Small intestine (tissue), 7 donors: ENCODE data around the gene NBEAL2. TPM values are rescaled to one million over a fixed set of nuclear protein-coding genes. Genes with fewer than 3 reads are reported as not detected.

Experiments
- DNase-seq, 2 donors: peaks; one replicate each; pipeline versions ENCODE4 v3.0.0 to v3.0.0-alpha.2; 2013
- FAIRE-seq: peaks from 2 replicates; lab custom pipeline; 2012; peaks lifted over from hg19 to GRCh38; lab: Jason Lieb, UNC
- H3K27ac ChIP-seq, 3 donors: one replicate each; pipeline ENCODE4 v1.5.1; 2013; ENCODE audit warnings: low read length in 2 of 3, mild to moderate bottlenecking in 2 of 3, control low read depth in 1 of 3, inconsistent platforms in 1 of 3, low read depth in 1 of 3, moderate library complexity in 1 of 3
- H3K27me3 ChIP-seq, 3 donors: one replicate each; pipeline ENCODE4 v1.6.1; 2013; ENCODE audit warnings: low read length in 3 of 3, inconsistent platforms in 1 of 3; ENCODE audit not compliant: control insufficient read depth in 3 of 3, insufficient read depth in 3 of 3
- H3K36me3 ChIP-seq, 3 donors: one replicate each; pipeline ENCODE4 v1.6.1; 2013; ENCODE audit warnings: low read length in 3 of 3, inconsistent platforms in 1 of 3, low read depth in 1 of 3, mild to moderate bottlenecking in 1 of 3, moderate library complexity in 1 of 3; ENCODE audit not compliant: control insufficient read depth in 3 of 3, insufficient read depth in 2 of 3
- H3K4me1 ChIP-seq, 3 donors: one replicate each; pipeline ENCODE4 v1.6.1; 2013; ENCODE audit warnings: low read length in 2 of 3, inconsistent platforms in 1 of 3, low read depth in 1 of 3, mild to moderate bottlenecking in 1 of 3, moderate library complexity in 1 of 3; ENCODE audit not compliant: control insufficient read depth in 3 of 3, insufficient read depth in 2 of 3
- H3K4me3 ChIP-seq, 3 donors: one replicate each; pipeline ENCODE4 v1.5.1; 2013; ENCODE audit warnings: low read length in 3 of 3, control low read depth in 1 of 3, inconsistent platforms in 1 of 3, low read depth in 1 of 3, mild to moderate bottlenecking in 1 of 3, moderate library complexity in 1 of 3
- H3K9me3 ChIP-seq, 2 donors: one replicate each; pipeline ENCODE4 v1.6.1; 2013; ENCODE audit warnings: low read depth in 1 of 2, low read length in 1 of 2; ENCODE audit not compliant: control insufficient read depth in 2 of 2, insufficient read depth in 1 of 2
- WGBS, 3 donors: extraction: QIAGEN DNeasy Blood & Tissue Kit; methylation state at CpG; one replicate each; pipeline ENCODE4 v1.1.7; 2013; 5-methylcytosine and 5-hydroxymethylcytosine counted together
- polyA plus RNA-seq, 4 donors: library from polyadenylated mRNA; stranded (reverse) in 3 of 4; unstranded in 1 of 4; fragments of 200-250 nt in 3 of 4; fragments of 120-200 nt in 1 of 4; gene quantifications; one replicate each; pipeline versions ENCODE4 v1.2.1 to v1.2.3, GENCODE V29; 2013
- donor health status: healthy with polysubstance abuse.
- donor health status: control.
- donor health status: control.
- donor health status: Bipolar disorder and iron deficiency.
- donor health status: healthy.

Gene NBEAL2
- polyA plus RNA-seq, 4 donors: 32.7 to 55.9 (median 44.5) TPM

DNA sequence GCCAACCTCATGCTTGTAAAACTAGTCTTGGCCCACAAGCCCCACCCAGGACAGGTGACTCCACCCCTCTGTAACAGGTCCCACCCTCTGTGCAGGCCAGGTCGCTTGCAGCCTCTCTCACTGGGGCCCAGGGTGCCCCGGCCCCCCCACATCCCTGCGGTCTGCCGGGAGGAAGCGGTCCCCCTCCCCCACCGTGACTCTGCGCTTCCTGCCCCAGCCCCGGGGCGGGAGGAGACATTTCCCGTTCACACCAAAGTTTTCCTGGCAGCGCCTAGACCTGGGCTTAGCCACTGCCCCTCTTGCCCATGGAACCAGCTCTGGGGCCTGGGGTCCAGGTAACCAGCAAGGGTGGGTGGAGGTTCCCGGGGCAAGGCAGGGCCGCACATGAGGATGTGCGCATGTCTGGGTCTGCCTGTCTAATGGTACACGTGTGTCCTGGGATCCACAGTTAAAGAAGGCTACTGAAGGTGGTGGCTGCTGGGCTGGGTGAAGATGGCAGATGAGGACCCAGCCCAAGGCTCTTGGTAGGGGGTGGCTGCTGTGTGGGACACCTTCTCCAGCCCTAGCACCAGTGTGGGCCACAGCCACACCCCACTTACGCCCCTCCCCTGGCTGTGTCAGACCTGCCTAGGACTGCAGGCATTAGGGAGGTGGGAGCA lies 8.4 kb downstream of the NBEAL2 start:
- DNase-seq: peak; percentile 70 to 74
- 34 to 59% (median 50%) methylated on average over 14 to 16 of the region's 16 CpGs for WGBS, 3 donors
- H3K27ac ChIP-seq: peak overlapping the region in 2 of 3 donors; percentile 44 to 78
- H3K9me3 ChIP-seq: no peaks in the 10 kb centered on the region
- H3K27me3 ChIP-seq: no peaks in the 10 kb centered on the region
- no peak for FAIRE-seq
- peak overlapping the region in 1 of 3 donors; percentile 12 for H3K4me3 ChIP-seq
- H3K36me3 ChIP-seq: peaks cover 0 to 70% (median 0%) of the 10 kb centered on the region in 3 donors
- H3K4me1 ChIP-seq: peaks cover 7 to 26% (median 10%) of the 10 kb centered on the region in 3 donors

DNA sequence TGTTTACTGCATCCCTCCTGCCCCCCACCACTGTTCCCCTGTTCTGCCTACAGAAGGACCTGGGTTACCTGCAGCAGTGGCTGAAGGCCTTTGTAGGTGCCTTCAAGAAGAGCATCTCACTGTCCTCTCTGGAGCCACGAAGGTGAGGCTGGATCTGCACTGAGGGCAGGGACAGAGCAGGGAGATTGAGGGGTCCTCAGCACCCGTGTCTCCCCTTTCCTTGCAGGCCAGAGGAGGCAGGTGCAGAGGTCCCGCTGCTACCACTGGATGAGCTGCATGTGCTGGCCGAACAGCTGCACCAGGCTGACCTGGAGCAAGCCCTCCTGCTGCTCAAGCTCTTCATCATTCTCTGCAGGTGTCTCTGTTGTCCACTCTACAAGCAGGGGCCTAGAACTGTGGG lies 9.2 kb downstream of the NBEAL2 start:
- no peak overlapping the region for H3K4me3 ChIP-seq
- DNase-seq (no peak), FAIRE-seq (no peak)
- H3K9me3 ChIP-seq: no peaks in the 10 kb centered on the region
- H3K27me3 ChIP-seq: no peaks in the 10 kb centered on the region
- peaks cover 0 to 77% (median 0%) of the 10 kb centered on the region in 3 donors for H3K36me3 ChIP-seq
- H3K27ac ChIP-seq: peak overlapping the region in 1 of 3 donors; percentile 78
- peaks cover 7 to 26% (median 10%) of the 10 kb centered on the region in 3 donors for H3K4me1 ChIP-seq
- 87 to 96% (median 88%) methylated on average over 4 of the region's 4 CpGs for WGBS, 3 donors

DNA sequence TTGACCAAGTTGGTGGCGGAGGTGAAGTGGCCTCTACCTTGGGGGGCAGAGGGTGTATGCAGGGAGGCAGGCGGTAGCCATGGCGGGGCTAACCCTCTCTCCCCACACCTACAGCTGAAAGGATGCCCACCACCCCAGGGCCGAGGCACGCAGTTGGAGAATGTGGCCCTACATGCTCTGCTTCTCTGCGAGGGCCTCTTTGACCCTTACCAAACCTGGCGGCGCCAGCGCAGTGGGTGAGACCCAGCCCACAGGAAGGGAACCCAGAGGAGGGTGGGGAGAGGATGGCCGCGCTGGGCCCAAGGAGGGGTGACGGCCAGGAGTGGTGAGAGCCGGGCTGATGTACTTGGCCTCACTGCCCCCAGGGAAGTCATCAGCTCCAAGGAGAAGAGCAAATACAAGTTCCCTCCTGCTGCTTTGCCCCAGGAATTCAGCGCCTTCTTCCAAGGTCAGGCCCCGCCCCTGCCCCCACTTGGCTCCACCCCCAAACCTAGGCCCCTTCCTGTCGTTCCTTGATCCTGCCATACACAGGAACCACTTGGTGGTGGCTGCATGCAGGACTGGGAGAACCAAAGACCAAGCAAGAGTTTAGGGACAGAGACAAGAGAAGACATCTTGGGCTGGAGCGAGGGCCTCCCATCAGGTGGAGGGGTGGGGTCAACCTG lies 9.8 kb downstream of the NBEAL2 start:
- Histone ChIP-seq H3K4me1 (peaks cover 7 to 26% (median 10%) of the 10 kb centered on the region in 3 donors), H3K36me3 (peaks cover 0 to 82% (median 0%) of the 10 kb centered on the region in 3 donors), H3K9me3 (no peaks in the 10 kb centered on the region), H3K4me3 (no peak overlapping the region), H3K27ac (no peak overlapping the region), H3K27me3 (no peaks in the 10 kb centered on the region)
- FAIRE-seq (no peak), DNase-seq (no peak)
- 85 to 92% (median 87%) methylated on average over 17 of the region's 17 CpGs for WGBS, 3 donors

DNA sequence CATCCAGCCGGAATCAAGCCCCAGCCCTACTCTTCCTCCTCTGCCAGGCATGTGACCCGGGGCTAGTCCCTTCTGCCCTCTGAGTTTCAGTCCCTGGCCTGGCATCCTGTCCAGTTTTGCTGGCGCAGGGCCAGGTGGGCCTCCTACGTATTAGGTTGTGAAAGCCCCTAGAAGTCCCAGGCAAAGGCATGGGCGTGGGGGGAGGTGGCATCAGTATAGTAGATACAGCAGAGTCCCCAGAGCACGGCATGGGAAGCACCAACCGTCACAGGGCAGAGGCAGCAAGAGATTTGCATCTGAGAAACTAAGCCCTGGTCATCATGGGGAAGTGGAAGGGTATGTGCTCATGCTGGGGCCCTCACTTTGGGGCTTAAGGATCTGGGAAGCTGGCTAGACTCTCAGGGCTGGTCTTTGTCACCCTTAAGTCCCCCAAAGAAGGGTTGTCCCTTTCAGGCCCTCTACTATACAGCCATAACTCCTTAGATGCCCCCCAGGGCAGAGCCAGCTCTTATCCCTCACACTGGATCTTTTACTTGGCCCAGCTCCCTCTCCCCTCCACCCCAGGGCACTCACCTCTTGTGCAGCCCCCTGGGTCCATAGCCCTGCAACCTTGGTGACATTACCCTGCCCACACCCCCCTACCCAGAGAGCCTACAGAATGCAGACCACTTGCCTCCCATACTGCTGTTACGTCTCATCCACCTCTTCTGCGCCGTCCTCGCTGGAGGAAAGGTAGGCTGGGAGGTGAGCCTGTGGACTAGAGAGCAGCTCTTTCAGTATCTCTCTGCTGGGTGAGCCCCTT lies 11.3 kb downstream of the NBEAL2 start:
- WGBS, 3 donors: 81 to 90% (median 86%) methylated on average over 11 of the region's 11 CpGs
- peaks cover 0 to 83% (median 0%) of the 10 kb centered on the region in 3 donors for H3K36me3 ChIP-seq
- H3K27ac ChIP-seq: no peak overlapping the region
- H3K4me1 ChIP-seq: peaks cover 7 to 21% (median 10%) of the 10 kb centered on the region in 3 donors
- H3K9me3 ChIP-seq: no peaks in the 10 kb centered on the region
- no peak overlapping the region for H3K4me3 ChIP-seq
- FAIRE-seq: no peak
- DNase-seq: no peak
- no peaks in the 10 kb centered on the region for H3K27me3 ChIP-seq

DNA sequence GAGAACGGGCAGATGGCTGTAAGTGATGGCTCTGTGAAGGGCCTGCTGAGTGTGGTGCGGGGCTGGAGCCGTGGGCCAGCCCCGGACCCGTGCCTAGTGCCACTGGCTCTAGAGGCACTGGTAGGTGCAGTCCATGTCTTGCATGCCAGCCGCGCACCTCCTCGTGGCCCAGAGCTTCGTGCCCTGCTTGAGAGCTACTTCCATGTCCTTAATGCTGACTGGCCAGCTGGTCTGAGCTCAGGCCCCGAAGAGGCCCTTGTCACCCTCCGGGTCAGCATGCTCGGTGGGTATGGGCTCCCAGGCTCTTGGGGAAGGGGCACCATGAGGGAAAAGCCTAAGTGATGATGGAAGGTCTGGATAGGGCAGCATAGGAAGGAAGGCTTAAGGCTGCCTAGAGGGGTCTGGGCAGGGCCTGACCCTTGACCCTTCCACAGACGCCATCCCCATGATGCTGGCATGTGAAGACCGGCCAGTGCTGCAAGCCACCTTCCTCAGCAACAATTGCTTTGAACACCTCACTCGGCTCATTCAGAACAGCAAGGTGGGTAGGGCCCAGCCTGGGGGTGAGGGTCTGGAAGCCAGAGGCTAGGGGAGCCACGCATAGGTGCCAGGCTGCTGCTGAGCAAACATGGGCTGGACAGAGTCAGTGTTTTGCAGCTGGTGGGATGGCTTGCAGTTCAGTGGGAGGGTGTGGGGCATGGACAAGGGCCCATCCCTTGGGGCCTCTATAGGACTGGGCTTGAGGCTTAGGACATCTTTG lies 12.1 kb downstream of the NBEAL2 start:
- no peak for FAIRE-seq
- WGBS, 3 donors: 89 to 94% (median 94%) methylated on average over 16 of the region's 16 CpGs
- H3K36me3 ChIP-seq: peaks cover 0 to 86% (median 0%) of the 10 kb centered on the region in 3 donors

DNA sequence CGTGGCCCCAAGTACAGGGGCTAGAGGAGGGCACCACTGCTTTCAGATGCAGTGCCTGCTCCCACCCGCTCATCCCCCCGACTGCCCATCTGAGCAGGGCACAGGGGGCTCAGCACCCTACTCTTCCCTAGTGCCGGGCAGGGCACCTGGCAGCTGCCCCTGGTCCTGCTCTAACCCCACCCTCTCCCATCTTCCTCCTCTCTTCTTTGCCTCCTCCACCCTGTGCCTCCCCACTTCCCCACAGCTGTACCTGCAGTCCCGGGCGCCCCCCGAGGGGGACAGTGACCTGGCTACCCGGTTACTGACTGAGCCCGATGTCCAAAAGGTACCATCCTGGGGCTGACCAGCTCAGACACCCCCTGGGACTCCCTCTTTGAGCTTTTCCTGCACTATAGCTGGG lies 12.8 kb downstream of the NBEAL2 start:
- Histone ChIP-seq H3K9me3 (no peaks in the 10 kb centered on the region), H3K27ac (no peak overlapping the region), H3K4me3 (no peak overlapping the region), H3K27me3 (no peaks in the 10 kb centered on the region), H3K4me1 (peaks cover under 1 to 10% (median 5%) of the 10 kb centered on the region in 3 donors), H3K36me3 (peaks cover 0 to 91% (median 0%) of the 10 kb centered on the region in 3 donors)
- 90 to 94% (median 93%) methylated on average over 9 of the region's 9 CpGs for WGBS, 3 donors
- FAIRE-seq (no peak), DNase-seq (no peak)

More for the DNA sequence above, 12.1 kb downstream of the NBEAL2 start:
- no peaks in the 10 kb centered on the region for H3K27me3 ChIP-seq
- no peak overlapping the region for H3K27ac ChIP-seq
- peaks cover 5 to 16% (median 10%) of the 10 kb centered on the region in 3 donors for H3K4me1 ChIP-seq
- no peak overlapping the region for H3K4me3 ChIP-seq
- no peak for DNase-seq
- no peaks in the 10 kb centered on the region for H3K9me3 ChIP-seq

DNA sequence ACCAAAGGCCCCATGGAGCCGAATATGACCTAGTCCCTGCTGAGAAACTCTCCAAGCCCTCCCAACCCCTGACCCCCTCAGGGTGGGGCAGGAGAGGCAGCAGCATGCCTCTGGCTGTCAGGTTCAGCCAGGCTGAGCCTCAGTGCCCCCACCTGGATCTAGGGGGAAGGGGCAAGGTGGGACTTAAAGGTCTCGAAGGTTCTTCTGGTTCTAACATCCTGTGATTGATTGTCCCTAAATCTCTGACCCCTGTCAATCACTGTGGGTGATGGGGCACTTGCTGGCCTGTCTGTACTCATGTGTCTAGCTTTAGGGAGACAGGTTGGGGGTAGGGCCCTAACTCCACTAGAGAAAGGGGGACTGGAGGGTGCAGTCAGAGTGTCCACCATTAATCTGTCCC lies 13.8 kb downstream of the NBEAL2 start:
- no peak for FAIRE-seq
- Histone ChIP-seq H3K9me3 (no peaks in the 10 kb centered on the region), H3K36me3 (peaks cover 0 to 96% (median 0%) of the 10 kb centered on the region in 3 donors), H3K4me3 (no peak overlapping the region), H3K4me1 (peaks cover 0 to 7% (median 0%) of the 10 kb centered on the region in 3 donors), H3K27me3 (no peaks in the 10 kb centered on the region), H3K27ac (no peak overlapping the region)
- WGBS, 3 donors: 81 to 88% (median 84%) methylated on average over 2 of the region's 2 CpGs
- no peak for DNase-seq
